Neural cell (in vitro differentiated cells): ENCODE measurements around the gene ACSS2.

Source experiments
- CTCF ChIP-seq: fragments of 450-650 bp; IDR thresholded peaks from 2 replicates; pipeline ENCODE4 v1.5.1; 2014; ENCODE audit warnings: antibody characterized with exemption, mild to moderate bottlenecking, moderate library complexity; ENCODE audit not compliant: poor library complexity, severe bottlenecking
- EZH2 ChIP-seq: fragments of 200-600, 300-800 bp; shearing (Covaris generic), sonication (generic); IDR thresholded peaks from 2 replicates; pipeline ENCODE4 v1.6.1; 2014; ENCODE audit warnings: antibody characterized with exemption, low read length, borderline replicate concordance, mild to moderate bottlenecking; ENCODE audit not compliant: insufficient read depth, poor library complexity, severe bottlenecking
- MXI1 ChIP-seq: fragments of 450-650 bp; conservative IDR thresholded peaks from 2 replicates; pipeline ENCODE4 v1.6.1; 2014; ENCODE audit warnings: antibody characterized with exemption, mild to moderate bottlenecking; ENCODE audit not compliant: poor library complexity, severe bottlenecking
- POLR2AphosphoS5 ChIP-seq: IDR thresholded peaks from 2 replicates; pipeline ENCODE4 v1.6.1; 2012
- RAD21 ChIP-seq: fragments of 450-650 bp; conservative IDR thresholded peaks from 2 replicates; pipeline ENCODE4 v1.6.1; 2014; ENCODE audit warnings: antibody characterized with exemption, mild to moderate bottlenecking, moderate library complexity

GRCh38 chr20:34956041-34956458 is 79.6 kb downstream of the ACSS2 start:
- peak; percentile 20 for TF ChIP-seq CTCF
- no peak for TF ChIP-seq RAD21
- no peak for TF ChIP-seq MXI1
- TF ChIP-seq POLR2AphosphoS5 = no peak
- no peak for TF ChIP-seq EZH2
